Stomach (tissue), 4 donors: ENCODE data around the gene ZNF688.

Source experiments
- CTCF ChIP-seq, 7 experiments: fragments of 450-650 bp in 4 of 7; fragments of 200-600 bp in 3 of 7; sonication (generic) in 3 of 7; IDR thresholded peaks; one replicate each; pipeline ENCODE4 v1.5.1; 2016 to 2019; ENCODE audit warnings: antibody characterized with exemption in 7 of 7, control low read depth in 2 of 7, mild to moderate bottlenecking in 1 of 7
- POLR2A ChIP-seq, 4 donors: fragments of 450-650 bp; IDR thresholded peaks; one replicate each; pipeline ENCODE4 v1.6.1; 2016; ENCODE audit warnings: antibody characterized with exemption in 4 of 4, control low read depth in 2 of 4, mild to moderate bottlenecking in 1 of 4, moderate library complexity in 1 of 4

GRCh38 chr16:30530163-30531037 lies 41.1 kb downstream of the ZNF688 start:
- TF ChIP-seq CTCF (IDR thresholded peaks at IDR 0.05), result no peak
- TF ChIP-seq POLR2A (IDR thresholded peaks at IDR 0.05), result no peak
